ENCODE measurements around the gene TKT. TPM values are rescaled to one million over a fixed set of nuclear protein-coding genes. Genes with fewer than 3 reads are reported as not detected.

Gene TKT
- total and polyA plus RNA-seq, 2 of the 13 experiments (the other 11 are each of a cell fraction or from before 2014, with no cell fraction given), result 150 to 238 TPM

DNA sequence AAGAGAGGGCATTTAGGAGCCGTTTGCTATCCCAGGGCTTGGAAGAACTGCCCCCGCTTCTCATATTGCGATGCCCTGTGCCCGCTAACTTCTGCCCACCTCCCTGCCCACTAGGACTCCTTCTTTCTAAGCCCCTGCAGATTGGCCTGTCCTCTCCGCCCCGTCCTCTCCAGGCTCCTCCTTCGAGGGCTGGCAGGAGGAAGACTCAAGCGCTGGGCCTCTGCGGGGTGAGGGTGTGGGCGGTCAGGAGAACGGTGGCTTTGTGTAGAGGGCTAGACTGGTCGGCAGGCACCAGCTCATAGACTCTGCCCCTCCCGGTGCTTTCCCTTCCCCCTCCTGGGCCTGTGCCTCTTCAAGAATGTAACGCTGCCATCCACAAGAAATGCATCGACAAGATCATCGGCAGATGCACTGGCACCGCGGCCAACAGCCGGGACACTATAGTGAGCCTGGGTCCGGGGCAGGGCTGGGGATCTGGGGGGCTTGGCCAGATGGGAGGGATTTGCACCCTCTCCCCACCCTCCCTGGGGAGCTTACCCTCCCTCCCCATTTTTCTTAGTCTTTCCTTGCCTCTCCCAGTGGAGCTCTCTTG lies 73.0 kb downstream of the TKT start:
- Histone ChIP-seq H3K9ac (ENCODE audit: insufficient read depth, low read depth, low read length) (no peak overlapping the region), H3K4me2 (ENCODE audit: low read depth, low read length) (no peak overlapping the region), H2AFZ (ENCODE audit: low read length) (no peak overlapping the region), H4K20me1 (ENCODE audit: insufficient read depth, low read length) (no peaks in the 10 kb centered on the region), H3K27me3 (ENCODE audit: control insufficient read depth in 1 of 2, insufficient read depth in 2 of 2, low read length in 2 of 2) (no peaks in the 10 kb centered on the region), H3K79me2 (ENCODE audit: insufficient read depth, low read length) (no peaks in the 10 kb centered on the region), H3K27ac (ENCODE audit: extremely low read length, insufficient read depth, low read length) (no peak overlapping the region), H3K4me1 (ENCODE audit: insufficient read depth, low read length) (no peaks in the 10 kb centered on the region), H3K9me3 (ENCODE audit: low read length) (no peaks in the 10 kb centered on the region), H3K4me3 (replicated peaks in 1 of 3; ENCODE audit: insufficient read depth in 1 of 3, low read depth in 2 of 3, low read length in 3 of 3) (no peak overlapping the region), H3K36me3 (replicated peaks in 1 of 2; ENCODE audit: control insufficient read depth in 1 of 2, insufficient read depth in 2 of 2, low read length in 2 of 2) (peaks cover 26 to 72% of the 10 kb centered on the region in 2 experiments; a peak in 4 of 5 replicates)
- ATAC-seq (no peak), DNase-seq (ENCODE audit: low spot score) (no peak), FAIRE-seq (no peak)
- BruUV-seq (replicated peaks), result no TSS peak
- CTCF ChIA-PET (ENCODE audit: low intra/inter-chr PET ratio, low total read pairs), result no interaction called here
- POLR2A ChIA-PET, result interaction anchor here (1.8 kb wide), 1 partner anchor 14 kb away, joined by 5 read pairs; no protein-coding TSS in a partner anchor
- in situ Hi-C loops (cut with HindIII; ENCODE audit: extremely low pct_ligation_motif_present, low pct_unique_long_range_greater_than_20kb), result no loop called here
- 92% methylated on average over 19 of the region's 20 CpGs for WGBS (ENCODE audit: low lambda C conversion rate)
- intact Hi-C loops (cut with micrococcal nuclease; ENCODE audit: unreplicated experiment), result no loop called here
- TF ChIP-seq ZNF343 (CRISPR knock-in tag; IDR thresholded peaks at IDR 0.05), result no peak
- TF ChIP-seq, protein P1, sequence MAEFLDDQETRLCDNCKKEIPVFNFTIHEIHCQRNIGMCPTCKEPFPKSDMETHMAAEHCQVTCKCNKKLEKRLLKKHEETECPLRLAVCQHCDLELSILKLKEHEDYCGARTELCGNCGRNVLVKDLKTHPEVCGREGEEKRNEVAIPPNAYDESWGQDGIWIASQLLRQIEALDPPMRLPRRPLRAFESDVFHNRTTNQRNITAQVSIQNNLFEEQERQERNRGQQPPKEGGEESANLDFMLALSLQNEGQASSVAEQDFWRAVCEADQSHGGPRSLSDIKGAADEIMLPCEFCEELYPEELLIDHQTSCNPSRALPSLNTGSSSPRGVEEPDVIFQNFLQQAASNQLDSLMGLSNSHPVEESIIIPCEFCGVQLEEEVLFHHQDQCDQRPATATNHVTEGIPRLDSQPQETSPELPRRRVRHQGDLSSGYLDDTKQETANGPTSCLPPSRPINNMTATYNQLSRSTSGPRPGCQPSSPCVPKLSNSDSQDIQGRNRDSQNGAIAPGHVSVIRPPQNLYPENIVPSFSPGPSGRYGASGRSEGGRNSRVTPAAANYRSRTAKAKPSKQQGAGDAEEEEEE (CRISPR knock-in tag; IDR thresholded peaks at IDR 0.05; ENCODE audit: borderline replicate concordance), result no peak
- no peak for TF ChIP-seq CREM (IDR thresholded peaks at IDR 0.05)
- no peak for TF ChIP-seq CREM (CRISPR knock-in tag; IDR thresholded peaks at IDR 0.05)

DNA sequence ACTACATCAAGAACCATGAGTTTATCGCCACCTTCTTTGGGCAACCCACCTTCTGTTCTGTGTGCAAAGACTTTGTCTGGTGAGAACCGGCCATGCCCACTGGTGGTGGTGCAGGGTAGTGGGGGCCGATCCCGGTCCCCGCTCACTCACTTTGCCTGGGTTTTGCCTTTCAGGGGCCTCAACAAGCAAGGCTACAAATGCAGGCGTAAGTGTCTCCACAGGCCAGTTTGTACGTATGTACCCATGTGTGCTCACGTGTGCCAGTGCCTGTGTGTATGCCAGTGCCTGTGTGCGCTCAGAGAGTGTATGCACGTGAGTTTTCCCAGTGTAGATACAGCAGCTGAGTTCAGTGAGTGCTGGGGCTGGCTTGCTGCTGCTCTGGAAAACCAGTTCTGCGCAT lies 74.3 kb downstream of the TKT start:
- Histone ChIP-seq H3K4me1 (ENCODE audit: insufficient read depth, low read length) (no peaks in the 10 kb centered on the region), H3K27ac (ENCODE audit: extremely low read length, insufficient read depth, low read length) (no peak overlapping the region), H3K9ac (ENCODE audit: insufficient read depth, low read depth, low read length) (no peak overlapping the region), H2AFZ (ENCODE audit: low read length) (no peak overlapping the region), H3K79me2 (ENCODE audit: insufficient read depth, low read length) (no peaks in the 10 kb centered on the region), H4K20me1 (ENCODE audit: insufficient read depth, low read length) (no peaks in the 10 kb centered on the region), H3K27me3 (ENCODE audit: control insufficient read depth in 1 of 2, insufficient read depth in 2 of 2, low read length in 2 of 2) (no peaks in the 10 kb centered on the region), H3K9me3 (ENCODE audit: low read length) (no peaks in the 10 kb centered on the region), H3K36me3 (replicated peaks in 1 of 2; ENCODE audit: control insufficient read depth in 1 of 2, insufficient read depth in 2 of 2, low read length in 2 of 2) (peaks cover 26 to 61% of the 10 kb centered on the region in 2 experiments; a peak in 4 of 5 replicates), H3K4me2 (ENCODE audit: low read depth, low read length) (no peak overlapping the region), H3K4me3 (replicated peaks in 1 of 3; ENCODE audit: insufficient read depth in 1 of 3, low read depth in 2 of 3, low read length in 3 of 3) (no peak overlapping the region)
- intact Hi-C loops (cut with micrococcal nuclease; ENCODE audit: unreplicated experiment) (no loop called here), in situ Hi-C loops (cut with HindIII; ENCODE audit: extremely low pct_ligation_motif_present, low pct_unique_long_range_greater_than_20kb) (no loop called here)
- ChIA-PET CTCF (ENCODE audit: low intra/inter-chr PET ratio, low total read pairs) (no interaction called here), POLR2A (interaction anchor here (1.8 kb wide), 1 partner anchor 12 kb away, joined by 5 read pairs; no protein-coding TSS in a partner anchor)
- TF ChIP-seq SMYD3 (CRISPR knock-in tag; IDR thresholded peaks at IDR 0.05) (no peak), MIER3 (CRISPR knock-in tag; IDR thresholded peaks at IDR 0.05; ENCODE audit: borderline replicate concordance) (no peak), PRMT3 (CRISPR knock-in tag; IDR thresholded peaks at IDR 0.05; ENCODE audit: borderline replicate concordance, low read depth) (no peak), NONO (IDR thresholded peaks at IDR 0.05) (no peak), NONO (CRISPR knock-in tag; conservative IDR thresholded peaks at IDR 0.05) (no peak)
- TF ChIP-seq, protein P2, sequence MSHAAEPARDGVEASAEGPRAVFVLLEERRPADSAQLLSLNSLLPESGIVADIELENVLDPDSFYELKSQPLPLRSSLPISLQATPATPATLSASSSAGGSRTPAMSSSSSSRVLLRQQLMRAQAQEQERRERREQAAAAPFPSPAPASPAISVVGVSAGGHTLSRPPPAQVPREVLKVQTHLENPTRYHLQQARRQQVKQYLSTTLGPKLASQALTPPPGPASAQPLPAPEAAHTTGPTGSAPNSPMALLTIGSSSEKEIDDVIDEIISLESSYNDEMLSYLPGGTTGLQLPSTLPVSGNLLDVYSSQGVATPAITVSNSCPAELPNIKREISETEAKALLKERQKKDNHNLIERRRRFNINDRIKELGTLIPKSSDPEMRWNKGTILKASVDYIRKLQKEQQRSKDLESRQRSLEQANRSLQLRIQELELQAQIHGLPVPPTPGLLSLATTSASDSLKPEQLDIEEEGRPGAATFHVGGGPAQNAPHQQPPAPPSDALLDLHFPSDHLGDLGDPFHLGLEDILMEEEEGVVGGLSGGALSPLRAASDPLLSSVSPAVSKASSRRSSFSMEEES (CRISPR knock-in tag; IDR thresholded peaks at IDR 0.05), result no peak
- TF ChIP-seq, protein P3, sequence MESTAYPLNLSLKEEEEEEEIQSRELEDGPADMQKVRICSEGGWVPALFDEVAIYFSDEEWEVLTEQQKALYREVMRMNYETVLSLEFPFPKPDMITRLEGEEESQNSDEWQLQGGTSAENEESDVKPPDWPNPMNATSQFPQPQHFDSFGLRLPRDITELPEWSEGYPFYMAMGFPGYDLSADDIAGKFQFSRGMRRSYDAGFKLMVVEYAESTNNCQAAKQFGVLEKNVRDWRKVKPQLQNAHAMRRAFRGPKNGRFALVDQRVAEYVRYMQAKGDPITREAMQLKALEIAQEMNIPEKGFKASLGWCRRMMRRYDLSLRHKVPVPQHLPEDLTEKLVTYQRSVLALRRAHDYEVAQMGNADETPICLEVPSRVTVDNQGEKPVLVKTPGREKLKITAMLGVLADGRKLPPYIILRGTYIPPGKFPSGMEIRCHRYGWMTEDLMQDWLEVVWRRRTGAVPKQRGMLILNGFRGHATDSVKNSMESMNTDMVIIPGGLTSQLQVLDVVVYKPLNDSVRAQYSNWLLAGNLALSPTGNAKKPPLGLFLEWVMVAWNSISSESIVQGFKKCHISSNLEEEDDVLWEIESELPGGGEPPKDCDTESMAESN (CRISPR knock-in tag; conservative IDR thresholded peaks at IDR 0.05), result no peak
- ATAC-seq, result no peak
- WGBS (ENCODE audit: low lambda C conversion rate), result 100% methylated on average over 8 of the region's 11 CpGs
- no peak for DNase-seq (ENCODE audit: low spot score)
- TSS peak; percentile 43 for BruUV-seq (replicated peaks)
- no peak for FAIRE-seq
